Neural crest cell (in vitro differentiated cells): ENCODE data around the gene CACNB3. TPM values are rescaled to one million over a fixed set of nuclear protein-coding genes. Genes with fewer than 3 reads are reported as not detected.

ENCODE experiments used
- DNase-seq: peaks from one replicate; pipeline ENCODE4 v3.0.0; 2021; ENCODE audit warnings: low read depth, mixed read lengths, low spot score
- H3K27ac Mint-ChIP-seq: one replicate; pipeline ENCODE4 v1.8.0; 2021; ENCODE audit warnings: mild to moderate bottlenecking, mixed read lengths; ENCODE audit not compliant: unreplicated experiment
- H3K27me3 Mint-ChIP-seq: 2 replicates; pipeline ENCODE4 v1.8.0; 2021; ENCODE audit warnings: low read depth, mild to moderate bottlenecking, mixed read lengths
- H3K36me3 Mint-ChIP-seq: 2 replicates; pipeline ENCODE4 v1.8.0; 2021; ENCODE audit warnings: low read depth, mild to moderate bottlenecking, mixed read lengths
- H3K4me1 Mint-ChIP-seq: 2 replicates; pipeline ENCODE4 v1.8.0; 2021; ENCODE audit warnings: mixed read lengths
- H3K4me3 Mint-ChIP-seq: one replicate; pipeline ENCODE4 v1.8.0; 2021; ENCODE audit warnings: mild to moderate bottlenecking, mixed read lengths
- H3K9me3 Mint-ChIP-seq: 2 replicates; pipeline ENCODE4 v1.8.0; 2021; ENCODE audit warnings: mixed read lengths
- CTCF ChIP-seq: fragments of 200-600 bp; sonication (generic); conservative IDR thresholded peaks from 2 replicates; pipeline ENCODE4 v1.5.0; 2021; ENCODE audit warnings: antibody characterized with exemption, mild to moderate bottlenecking
- total RNA-seq: library from RNA; stranded (reverse); gene quantifications from 2 replicates; pipeline ENCODE4 v1.2.1, GENCODE V29; 2021

Gene CACNB3
- total RNA-seq, 1 donor from 2014 or later, result 59.7 TPM

GRCh38 chr12:48816143-48816854 lies 2.0 kb upstream of the CACNB3 start:
- Mint-ChIP-seq H3K9me3 (no peaks in the 10 kb centered on the region), H3K27ac (no peak overlapping the region), H3K27me3 (peaks cover 14% of the 10 kb centered on the region), H3K36me3 (no peaks in the 10 kb centered on the region), H3K4me1 (peaks cover 40% of the 10 kb centered on the region), H3K4me3 (peak overlapping the region; percentile 97)
- DNase-seq, result no peak
- TF ChIP-seq CTCF, result no peak

GRCh38 chr12:48818831-48819590 lies 715 bp downstream of the CACNB3 start:
- no peak for DNase-seq
- TF ChIP-seq CTCF, result no peak
- Mint-ChIP-seq H3K36me3 (no peaks in the 10 kb centered on the region), H3K27ac (no peak overlapping the region), H3K4me1 (peaks cover 32% of the 10 kb centered on the region), H3K27me3 (peaks cover 6% of the 10 kb centered on the region), H3K9me3 (no peaks in the 10 kb centered on the region), H3K4me3 (peak overlapping the region; percentile 89)

GRCh38 chr12:48819986-48820725 lies 1.9 kb downstream of the CACNB3 start:
- H3K36me3 Mint-ChIP-seq, result no peaks in the 10 kb centered on the region
- TF ChIP-seq CTCF, result no peak
- no peaks in the 10 kb centered on the region for H3K9me3 Mint-ChIP-seq
- H3K27ac Mint-ChIP-seq, result no peak overlapping the region
- peaks cover 32% of the 10 kb centered on the region for H3K4me1 Mint-ChIP-seq
- no peak for DNase-seq
- peak overlapping the region; percentile 89 for H3K4me3 Mint-ChIP-seq
- peaks cover 5% of the 10 kb centered on the region for H3K27me3 Mint-ChIP-seq

- Mint-ChIP-seq H3K27ac (peak overlapping the region; percentile 3), H3K4me3 (peak overlapping the region; percentile 77), H3K4me1 (peaks cover 19% of the 10 kb centered on the region), H3K9me3 (no peaks in the 10 kb centered on the region), H3K27me3 (peaks cover 3% of the 10 kb centered on the region), H3K36me3 (peaks cover 7% of the 10 kb centered on the region)
- DNase-seq, result no peak
- TF ChIP-seq CTCF, result no peak
These were observed 3.8 kb downstream of the CACNB3 start for GRCh38 chr12:48822139-48822538.

GRCh38 chr12:48822711-48823110 lies 4.4 kb downstream of the CACNB3 start:
- peak overlapping the region; percentile 77 for H3K4me3 Mint-ChIP-seq
- no peaks in the 10 kb centered on the region for H3K9me3 Mint-ChIP-seq
- peaks cover 7% of the 10 kb centered on the region for H3K36me3 Mint-ChIP-seq
- no peaks in the 10 kb centered on the region for H3K27me3 Mint-ChIP-seq
- H3K4me1 Mint-ChIP-seq, result peaks cover 13% of the 10 kb centered on the region
- DNase-seq, result no peak
- H3K27ac Mint-ChIP-seq, result no peak overlapping the region
- TF ChIP-seq CTCF, result no peak
